Astrocyte of the hippocampus (primary cell): ENCODE data around the gene GRIA3.
A peak's percentile ranks its signal among the peaks of the same experiment; 100 is the strongest.
"Not testable (repeated sequence)": the region's sequence is repeated elsewhere in the genome, so short reads cannot be mapped to it uniquely, and the experiment has no call there.

ENCODE experiments used
- DNase-seq: peaks from one replicate; pipeline ENCODE4 v3.0.0; 2011; ENCODE audit warnings: low read depth, low spot score

Gene GRIA3

DNA sequence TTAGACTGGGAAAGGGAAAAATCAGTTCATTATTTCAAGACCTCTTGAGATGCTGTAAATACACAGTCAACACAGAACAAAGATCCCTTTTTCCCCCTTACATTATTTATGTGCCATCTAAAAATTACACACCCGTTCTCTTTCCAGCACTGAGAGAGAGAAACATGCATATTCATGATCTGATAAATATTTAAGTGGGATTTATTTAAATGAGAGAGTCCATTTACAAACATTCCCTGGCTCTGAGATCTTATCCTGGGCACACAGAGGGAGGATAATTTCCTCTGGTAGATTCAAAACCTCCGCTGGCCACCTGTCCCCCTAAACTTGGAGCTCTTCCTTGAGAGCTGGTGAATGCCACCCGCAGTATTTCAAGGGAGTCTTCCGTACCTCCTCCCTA lies 88.6 kb downstream of the GRIA3 start:
- DNase-seq, result no peak

DNA sequence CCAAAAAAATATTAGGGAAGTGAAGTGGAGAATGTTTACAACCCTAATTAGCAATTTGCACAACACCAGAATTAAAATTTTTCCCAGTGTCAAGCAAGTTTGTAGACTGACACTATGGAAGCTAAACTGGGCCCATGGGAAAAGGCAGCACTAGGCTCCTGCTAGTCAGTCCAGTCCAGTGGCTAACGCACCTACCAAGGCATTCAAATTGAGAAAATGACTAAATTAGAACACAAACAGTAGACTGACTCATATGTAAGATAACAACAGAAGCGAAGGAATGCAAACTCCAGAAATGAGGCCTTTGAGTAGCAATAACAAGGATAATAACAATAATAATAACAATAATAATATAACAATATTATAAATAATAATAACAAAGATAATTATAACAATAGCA lies 90.7 kb downstream of the GRIA3 start:
- peak; percentile 30 for DNase-seq

DNA sequence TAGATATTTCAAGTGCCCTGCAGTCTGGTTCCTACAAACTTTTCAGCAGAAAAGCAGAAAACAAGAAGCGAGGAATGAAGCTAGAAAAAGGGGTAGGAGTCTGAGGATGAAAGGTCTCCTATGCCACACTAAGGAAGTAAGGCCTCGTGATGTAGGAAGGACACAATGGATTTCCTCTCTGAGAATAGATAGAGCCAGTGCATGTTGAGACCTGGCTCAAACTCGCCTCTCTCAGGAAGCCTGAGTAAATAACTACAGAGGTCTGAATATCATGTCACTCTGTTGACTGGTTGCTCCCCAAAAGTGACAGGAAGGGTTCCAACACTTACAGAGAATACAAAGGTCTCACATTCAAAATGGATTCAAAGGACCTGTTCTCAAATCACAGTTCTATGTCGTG lies 93.3 kb downstream of the GRIA3 start:
- DNase-seq, result no peak

DNA sequence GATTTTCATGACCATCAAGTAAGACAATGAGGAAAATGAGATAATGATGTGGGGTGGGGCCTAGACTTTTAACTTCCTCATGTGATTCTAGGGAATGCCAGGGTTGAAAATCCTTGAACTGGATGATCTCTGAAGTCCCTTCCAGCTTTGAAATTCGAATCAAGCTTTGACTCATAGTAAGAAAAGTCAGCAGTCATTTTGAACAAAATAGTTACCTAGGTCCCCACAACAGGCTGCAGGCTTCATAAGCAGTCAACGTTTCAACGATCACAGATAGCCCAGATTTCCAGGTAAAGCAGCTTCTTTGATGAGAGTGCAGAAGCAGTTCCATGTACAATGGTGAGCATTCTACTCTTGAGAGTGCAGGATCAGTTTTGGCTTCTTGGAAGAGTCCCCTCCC lies 93.7 kb downstream of the GRIA3 start:
- DNase-seq, result no peak

- no peak for DNase-seq
Measured at GRCh38 chrX:123282241-123282640, 98.2 kb downstream of the GRIA3 start.

- DNase-seq, result not testable (repeated sequence)
Measured at GRCh38 chrX:123283407-123283806, 99.3 kb downstream of the GRIA3 start.

GRCh38 chrX:123291623-123292022 lies 107.5 kb downstream of the GRIA3 start:
- DNase-seq, result no peak

GRCh38 chrX:123298026-123298425 lies 113.9 kb downstream of the GRIA3 start:
- no peak for DNase-seq

GRCh38 chrX:123303429-123303828 lies 119.4 kb downstream of the GRIA3 start:
- no peak for DNase-seq

DNA sequence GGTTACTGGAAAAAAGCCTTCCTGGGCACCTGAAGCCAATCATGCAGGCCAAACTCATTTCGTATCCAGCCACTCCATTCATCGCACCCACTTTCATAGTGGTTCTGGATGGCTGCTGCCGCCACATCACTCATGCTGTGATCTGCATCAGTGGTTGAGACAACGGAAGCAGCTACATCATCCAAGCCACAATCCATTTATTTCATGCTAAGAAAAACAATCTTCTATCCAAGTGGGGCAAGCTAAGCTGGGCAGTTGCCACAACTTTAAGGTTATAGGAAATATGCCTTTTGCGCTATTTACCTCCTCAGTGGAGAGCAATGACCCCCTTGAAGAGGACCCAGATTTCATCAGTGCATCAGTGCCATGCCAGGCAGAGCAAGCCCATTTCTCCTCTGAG lies 124.6 kb downstream of the GRIA3 start:
- peak; percentile 15 for DNase-seq

- DNase-seq, result no peak
Measured at GRCh38 chrX:123310112-123310511, 126.0 kb downstream of the GRIA3 start.

- DNase-seq, result no peak
Measured at GRCh38 chrX:123311486-123311885, 127.4 kb downstream of the GRIA3 start.

GRCh38 chrX:123313486-123313885 lies 129.4 kb downstream of the GRIA3 start:
- DNase-seq, result no peak

- no peak for DNase-seq
Measured at GRCh38 chrX:123320622-123321021, 136.5 kb downstream of the GRIA3 start.

DNA sequence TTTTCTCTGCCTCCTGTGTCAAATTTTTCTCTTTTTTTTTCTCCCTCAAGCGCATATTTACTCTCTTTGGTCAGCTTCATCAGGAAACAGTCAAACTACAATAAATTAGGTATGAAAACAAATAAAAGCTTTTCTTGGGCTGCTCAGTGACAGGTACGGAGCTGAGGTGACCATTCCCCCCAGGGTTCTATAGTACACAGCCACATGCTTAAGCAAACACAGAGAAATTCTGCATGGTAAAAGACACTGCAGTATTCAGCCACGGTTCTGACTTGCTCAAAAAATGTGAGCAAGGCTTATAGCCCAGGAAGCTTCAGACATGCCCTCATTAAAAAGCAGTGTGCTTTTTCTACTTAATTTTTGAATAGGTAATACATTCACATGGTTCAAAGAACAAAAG lies 138.5 kb downstream of the GRIA3 start:
- DNase-seq, result no peak

- DNase-seq, result peak; percentile 7
Measured at GRCh38 chrX:123324625-123325024, 140.5 kb downstream of the GRIA3 start.

DNA sequence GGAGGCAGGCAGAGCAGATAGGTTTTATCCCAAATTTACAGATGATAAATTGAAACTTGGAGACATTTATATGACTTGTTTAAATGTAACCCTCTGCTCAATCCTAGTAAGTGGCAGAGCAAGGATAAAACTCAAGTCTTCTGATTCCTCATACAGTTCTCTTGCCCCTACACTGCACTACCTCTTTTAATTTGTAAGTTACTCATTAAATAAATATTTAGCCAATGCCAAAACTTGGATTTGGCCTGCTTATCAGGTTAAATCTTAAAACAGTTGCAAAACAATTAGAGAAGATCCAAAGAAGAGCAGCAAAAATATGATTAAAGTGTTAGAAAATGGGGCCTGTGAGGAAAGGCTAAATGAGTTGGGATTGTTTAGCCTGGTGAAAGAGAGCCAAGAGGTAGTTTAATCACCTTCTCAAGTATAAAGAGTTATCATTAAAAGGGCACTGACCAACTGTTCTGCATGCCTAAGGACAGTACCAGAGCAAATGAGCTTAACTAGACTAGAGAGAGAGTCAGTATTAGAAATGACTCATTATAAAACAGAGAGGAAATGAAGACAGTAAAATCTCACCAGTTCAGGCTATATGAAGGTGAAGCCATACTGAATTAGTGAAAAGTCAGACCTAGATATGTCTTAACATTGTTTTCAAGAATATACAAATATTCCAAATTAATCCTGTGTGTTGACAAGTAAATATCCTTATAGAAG lies 146.3 kb downstream of the GRIA3 start:
- DNase-seq, result no peak

DNA sequence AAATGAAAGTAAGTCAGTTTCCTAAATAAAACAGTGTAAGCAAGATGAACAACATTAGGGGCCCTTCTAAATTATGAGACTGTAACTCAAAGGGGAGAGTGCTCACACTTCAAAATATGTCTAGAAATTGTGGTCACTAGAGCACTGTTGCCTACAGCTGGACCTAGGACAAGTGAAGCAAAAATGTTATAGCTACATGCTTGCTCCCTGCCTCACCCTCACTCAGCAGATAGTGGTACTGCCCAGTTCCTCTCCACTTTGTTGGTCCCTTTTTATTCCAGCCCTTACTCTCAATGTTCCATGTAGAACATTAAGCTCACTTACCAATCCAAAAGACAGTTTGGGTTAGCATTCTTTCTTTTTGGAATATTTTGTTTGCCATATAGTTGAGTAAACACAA lies 147.3 kb downstream of the GRIA3 start:
- DNase-seq, result no peak

GRCh38 chrX:123331859-123332258 lies 147.8 kb downstream of the GRIA3 start:
- no peak for DNase-seq

- DNase-seq, result no peak
Measured at GRCh38 chrX:123336666-123337065, 152.6 kb downstream of the GRIA3 start.

DNA sequence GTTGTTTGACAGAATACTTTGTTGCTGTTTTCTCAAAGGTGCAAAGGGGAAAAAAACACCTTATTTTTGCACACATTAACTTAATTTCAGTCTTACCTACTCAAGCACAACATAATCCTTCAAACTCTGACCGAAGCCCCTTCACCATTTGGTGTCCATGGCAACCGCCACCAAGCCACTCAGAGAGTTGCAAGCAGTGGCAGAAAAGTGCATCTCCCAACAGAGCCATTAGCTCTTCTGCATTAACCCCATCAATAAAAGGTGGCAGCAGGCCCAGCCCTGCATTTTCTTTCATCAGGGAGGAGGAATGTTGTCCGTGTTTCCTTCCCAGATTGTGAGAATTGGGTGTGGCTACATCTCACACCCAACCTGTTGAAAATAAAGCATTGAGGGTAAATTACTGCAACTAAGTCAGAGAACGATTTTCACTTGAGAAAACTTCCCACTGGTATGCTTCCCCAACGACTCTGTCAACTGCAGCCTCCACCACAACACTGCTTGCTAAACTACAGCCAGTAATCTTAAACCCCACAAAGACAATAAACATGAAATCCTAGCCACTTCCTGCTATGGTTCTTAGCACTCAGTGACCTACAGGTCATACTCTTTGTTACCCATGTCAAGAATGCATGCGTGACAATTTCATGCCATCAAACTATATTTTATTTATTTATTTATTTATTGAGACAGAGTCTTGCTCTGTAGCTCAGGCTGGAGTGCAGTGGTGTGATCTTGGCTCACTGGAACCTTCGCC lies 154.0 kb downstream of the GRIA3 start:
- DNase-seq, result no peak

- DNase-seq, result no peak
Measured at GRCh38 chrX:123339221-123339905, 155.3 kb downstream of the GRIA3 start.

GRCh38 chrX:123340696-123341095 lies 156.6 kb downstream of the GRIA3 start:
- DNase-seq, result no peak
